SJCRH30 (cell line): ENCODE measurements around the gene TACO1. TPM values are rescaled to one million over a fixed set of nuclear protein-coding genes. Genes with fewer than 3 reads are reported as not detected.

Source experiments
- DNase-seq, 2 experiments: peaks; one replicate each; pipeline ENCODE4 v3.0.0-alpha.2; 2015 to 2020
- H3K27ac ChIP-seq: fragments of 250-450 bp; sonication (Bioruptor Pico); 2 replicates; pipeline ENCODE4 v1.5.1; 2020; ENCODE audit warnings: mild to moderate bottlenecking, moderate library complexity
- H3K27me3 ChIP-seq: fragments of 250-450 bp; sonication (Bioruptor Pico); 2 replicates; pipeline ENCODE4 v1.5.1; 2020; ENCODE audit warnings: mild to moderate bottlenecking, moderate library complexity
- H3K36me3 ChIP-seq: fragments of 250-450 bp; sonication (Bioruptor Pico); 2 replicates; pipeline ENCODE4 v1.5.1; 2020; ENCODE audit warnings: mild to moderate bottlenecking, moderate library complexity
- H3K4me1 ChIP-seq: fragments of 250-450 bp; sonication (Bioruptor Pico); 2 replicates; pipeline ENCODE4 v1.5.1; 2020; ENCODE audit warnings: mild to moderate bottlenecking, moderate library complexity
- H3K4me3 ChIP-seq: fragments of 250-450 bp; sonication (Bioruptor Pico); 2 replicates; pipeline ENCODE4 v1.5.1; 2020; ENCODE audit warnings: mild to moderate bottlenecking, moderate library complexity
- H3K9me3 ChIP-seq: fragments of 250-450 bp; sonication (Bioruptor Pico); replicated peaks from 2 replicates; pipeline ENCODE4 v1.5.1; 2020; ENCODE audit warnings: mild to moderate bottlenecking, moderate library complexity
- total RNA-seq: library from RNA; depleted of rRNA; stranded (reverse); fragments of >200 nt; shearing (Covaris generic); gene quantifications from 2 replicates; pipeline ENCODE4 v1.2.3, GENCODE V29; 2014; rRNA removed

TACO1 gene
- total RNA-seq, 1 experiment from 2014 or later = 18.2 TPM

DNA sequence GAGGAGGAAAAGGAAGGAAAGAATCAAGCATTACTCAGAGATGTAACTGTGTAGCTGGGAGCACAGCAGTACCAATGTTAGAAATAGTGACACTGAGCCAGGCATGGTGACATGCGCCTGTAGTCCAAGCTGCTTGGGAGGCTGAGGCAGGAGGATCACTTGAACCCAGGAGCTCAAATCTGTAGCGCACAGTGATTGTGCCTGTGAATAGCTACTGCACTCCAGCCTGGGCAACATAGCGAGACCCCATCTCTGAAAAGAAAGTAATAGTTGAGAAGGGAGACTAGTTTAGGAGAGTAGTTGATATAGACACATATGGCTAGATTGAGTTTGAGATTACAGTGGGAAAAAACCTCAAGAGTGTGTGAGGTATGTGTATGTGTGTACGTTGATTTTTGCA is 39.3 kb downstream of the TACO1 start:
- Histone ChIP-seq H3K27ac (no peak overlapping the region), H3K9me3 (no peaks in the 10 kb centered on the region), H3K27me3 (no peaks in the 10 kb centered on the region), H3K4me1 (no peaks in the 10 kb centered on the region), H3K36me3 (0 out of 2 replicates have a peak, but pooled peaks cover 3% of the 10 kb centered on the region), H3K4me3 (no peak overlapping the region)
- DNase-seq = no peak

DNA sequence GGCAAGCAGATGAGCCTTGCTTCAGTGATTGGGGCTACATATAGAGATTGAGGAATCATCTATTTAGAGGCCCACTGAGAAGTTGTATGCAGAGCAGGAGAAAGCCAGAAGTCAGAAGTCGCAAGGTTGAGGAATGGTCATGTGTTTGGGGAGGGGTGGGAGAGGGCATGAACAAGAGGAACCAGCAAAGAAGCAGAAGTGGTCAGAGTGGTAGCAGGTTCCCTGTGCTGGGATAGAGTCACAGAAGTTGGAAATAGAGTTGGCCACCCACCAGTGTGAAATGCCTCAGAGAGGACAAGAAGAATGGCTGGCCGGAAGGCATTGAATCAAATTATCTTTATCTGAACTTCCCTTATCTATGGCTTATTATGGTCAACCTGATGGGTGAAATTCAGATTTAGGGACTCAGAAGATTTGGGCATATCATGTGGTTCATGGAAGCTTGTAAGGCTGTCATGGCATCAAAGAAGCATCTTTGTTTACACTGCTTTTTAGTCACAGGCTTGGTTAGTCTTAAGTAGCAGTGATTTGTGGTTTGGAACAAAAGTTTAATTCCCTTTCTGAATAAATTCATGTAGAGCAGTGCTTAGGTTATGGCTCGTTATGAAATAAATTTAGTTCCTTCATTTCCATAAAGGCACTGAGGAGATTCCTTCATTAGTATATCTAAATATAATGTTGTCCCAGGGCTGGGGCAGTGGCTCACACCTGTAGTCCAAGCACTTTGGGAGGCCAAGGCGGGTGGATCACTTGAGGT is 41.2 kb downstream of the TACO1 start:
- H3K4me3 ChIP-seq = no peak overlapping the region
- H3K9me3 ChIP-seq = no peaks in the 10 kb centered on the region
- no peak overlapping the region for H3K27ac ChIP-seq
- peaks cover 2% of the 10 kb centered on the region; the same call in 1 of the 2 replicates for H3K4me1 ChIP-seq
- no peaks in the 10 kb centered on the region for H3K27me3 ChIP-seq
- DNase-seq = no peak
- 0 out of 2 replicates have a peak, but pooled peaks cover 3% of the 10 kb centered on the region for H3K36me3 ChIP-seq

DNA sequence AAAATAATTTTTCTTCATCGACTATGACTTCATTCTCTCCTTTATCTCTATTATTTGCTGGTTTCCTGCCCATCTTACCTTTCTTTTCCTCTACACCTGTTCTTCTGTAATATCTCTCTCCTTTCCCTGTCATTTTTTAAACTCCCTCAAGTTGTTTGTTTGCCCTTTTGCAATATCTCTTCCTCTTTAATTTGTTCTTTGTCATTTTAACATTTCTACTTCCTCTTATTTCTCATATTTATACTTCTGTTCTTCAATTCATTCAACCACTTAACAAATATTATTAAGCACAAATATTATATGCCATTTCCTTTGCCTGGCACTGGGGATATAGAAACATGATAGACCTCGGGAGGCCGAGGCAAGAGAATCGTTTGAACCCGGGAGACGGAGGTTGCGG is 44.2 kb downstream of the TACO1 start:
- Histone ChIP-seq H3K4me3 (no peak overlapping the region), H3K36me3 (no peaks in the 10 kb centered on the region), H3K27ac (no peak overlapping the region), H3K4me1 (peaks cover 12% of the 10 kb centered on the region; the same call in 1 of the 2 replicates), H3K9me3 (no peaks in the 10 kb centered on the region), H3K27me3 (no peaks in the 10 kb centered on the region)
- DNase-seq = no peak

DNA sequence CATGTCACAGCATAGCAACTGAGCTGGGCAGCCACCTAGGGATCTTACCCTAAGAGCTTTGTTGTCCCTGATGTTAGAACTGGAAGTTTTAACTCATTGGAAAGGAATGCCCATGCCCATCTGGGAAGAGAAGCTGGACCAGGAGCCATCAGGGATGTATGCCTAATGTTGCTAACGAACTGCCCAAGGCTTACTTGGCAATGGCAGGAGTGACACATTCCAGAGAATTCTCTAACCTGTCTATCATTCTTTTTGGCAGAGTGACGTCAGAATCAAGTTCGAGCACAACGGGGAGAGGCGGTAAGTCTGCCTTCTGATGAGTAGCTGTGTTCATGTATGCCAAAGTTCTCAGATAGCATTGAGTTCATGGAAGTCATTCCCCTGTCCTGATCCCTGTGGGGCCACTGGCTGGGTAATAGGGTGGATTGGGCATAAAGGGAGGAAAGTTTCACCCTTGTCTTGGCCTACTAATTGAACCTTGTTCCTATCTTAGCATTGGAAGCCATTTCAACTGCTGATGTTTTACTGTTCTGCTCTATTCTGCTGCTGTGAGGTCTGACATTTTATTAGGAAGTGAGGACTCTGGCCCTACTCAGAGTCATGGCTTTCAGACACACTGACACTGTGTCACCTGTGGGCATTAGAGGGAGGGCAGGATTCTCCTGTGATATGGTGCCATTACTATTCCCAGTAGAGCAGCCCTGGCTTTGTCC is 45.2 kb downstream of the TACO1 start:
- DNase-seq = no peak
- Histone ChIP-seq H3K27ac (no peak overlapping the region), H3K4me3 (no peak overlapping the region), H3K9me3 (no peaks in the 10 kb centered on the region), H3K4me1 (peaks cover 12% of the 10 kb centered on the region; the same call in 1 of the 2 replicates), H3K27me3 (no peaks in the 10 kb centered on the region), H3K36me3 (no peaks in the 10 kb centered on the region)

DNA sequence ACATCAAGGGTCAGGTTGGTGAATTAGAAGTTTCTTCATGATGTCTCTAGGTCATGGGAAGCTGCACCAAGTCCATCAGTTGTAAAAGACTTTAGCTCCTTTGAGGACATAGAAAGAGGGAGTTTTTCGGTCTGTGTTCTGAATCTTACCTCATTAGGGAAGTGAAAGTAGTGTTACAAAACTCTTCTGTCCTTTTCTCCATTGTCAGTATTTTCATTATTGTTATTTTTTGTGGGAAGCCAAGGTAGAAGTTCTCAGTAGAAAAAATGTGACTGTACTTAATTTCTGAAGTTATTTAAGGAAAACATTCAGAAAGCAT is 45.8 kb downstream of the TACO1 start:
- Histone ChIP-seq H3K4me3 (no peak overlapping the region), H3K9me3 (no peaks in the 10 kb centered on the region), H3K27me3 (no peaks in the 10 kb centered on the region), H3K4me1 (peaks cover 12% of the 10 kb centered on the region; the same call in 1 of the 2 replicates), H3K27ac (no peak overlapping the region), H3K36me3 (no peaks in the 10 kb centered on the region)
- no peak for DNase-seq

DNA sequence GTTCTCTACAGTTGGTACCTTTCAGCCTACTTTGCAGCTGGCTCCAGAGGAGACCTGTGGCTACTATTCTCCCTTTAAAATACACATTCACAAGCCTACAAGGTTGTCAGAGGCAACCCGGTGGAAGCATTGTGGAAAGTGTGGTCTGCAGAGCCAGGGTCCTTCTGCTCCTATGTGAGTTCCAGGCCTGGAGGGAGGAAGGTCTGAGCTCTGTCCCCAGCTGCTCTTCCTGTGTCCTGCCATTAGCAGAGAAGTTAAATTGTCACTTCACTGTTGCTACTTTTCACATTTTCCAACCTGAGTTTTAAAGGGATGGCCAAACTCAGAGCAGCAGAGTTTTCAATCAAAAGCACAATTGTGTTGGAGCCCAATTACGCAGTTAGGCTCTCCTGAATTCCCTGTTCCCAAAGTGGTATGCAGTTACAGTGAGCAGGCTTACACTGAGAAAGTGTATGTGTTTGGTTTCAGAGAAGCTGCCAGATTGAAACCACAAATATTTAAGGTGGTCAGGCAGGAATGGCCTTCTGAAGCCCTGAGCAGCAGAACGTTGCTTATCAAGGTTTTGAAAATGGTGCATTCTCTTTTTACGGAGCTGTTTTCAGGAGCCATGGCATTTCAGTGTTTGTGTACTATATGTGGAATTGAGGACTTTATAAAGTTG is 46.5 kb downstream of the TACO1 start:
- peak; percentile 27 to 38 for DNase-seq

DNA sequence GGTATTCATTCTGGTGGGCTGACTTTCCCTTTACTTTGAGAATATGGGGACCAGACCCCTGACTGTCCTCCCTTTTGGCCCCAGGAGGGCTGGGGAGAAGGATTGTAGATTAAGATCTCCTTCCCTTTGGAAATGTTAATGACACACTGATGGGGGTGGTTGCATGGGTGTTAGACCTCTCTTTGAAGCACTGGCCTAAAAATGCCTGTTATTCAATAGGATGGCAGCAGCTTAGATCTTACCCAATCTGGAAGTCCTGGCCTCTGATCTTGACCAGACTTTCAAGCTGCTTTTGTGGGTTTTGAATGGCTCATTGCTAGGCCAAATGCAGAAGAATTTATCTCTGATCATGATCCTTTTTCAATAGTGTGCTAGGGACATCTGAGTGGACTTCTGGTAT is 47.2 kb downstream of the TACO1 start:
- Histone ChIP-seq H3K4me3 (no peak overlapping the region), H3K4me1 (peaks cover 12% of the 10 kb centered on the region; the same call in 1 of the 2 replicates), H3K36me3 (peaks cover 4% of the 10 kb centered on the region; the same call in 1 of the 2 replicates), H3K27me3 (no peaks in the 10 kb centered on the region), H3K9me3 (no peaks in the 10 kb centered on the region), H3K27ac (peak overlapping the region; percentile 1; the same call in 1 of the 2 replicates)
- DNase-seq = peak in 1 of 2 experiments; percentile 4

More for the DNA sequence above, 46.5 kb downstream of the TACO1 start:
- H3K9me3 ChIP-seq = no peaks in the 10 kb centered on the region
- H3K4me3 ChIP-seq = no peak overlapping the region
- H3K27me3 ChIP-seq = no peaks in the 10 kb centered on the region
- no peaks in the 10 kb centered on the region for H3K36me3 ChIP-seq
- H3K4me1 ChIP-seq = peaks cover 12% of the 10 kb centered on the region; the same call in 1 of the 2 replicates
- peak overlapping the region; percentile 29; the same call in 1 of the 2 replicates for H3K27ac ChIP-seq

DNA sequence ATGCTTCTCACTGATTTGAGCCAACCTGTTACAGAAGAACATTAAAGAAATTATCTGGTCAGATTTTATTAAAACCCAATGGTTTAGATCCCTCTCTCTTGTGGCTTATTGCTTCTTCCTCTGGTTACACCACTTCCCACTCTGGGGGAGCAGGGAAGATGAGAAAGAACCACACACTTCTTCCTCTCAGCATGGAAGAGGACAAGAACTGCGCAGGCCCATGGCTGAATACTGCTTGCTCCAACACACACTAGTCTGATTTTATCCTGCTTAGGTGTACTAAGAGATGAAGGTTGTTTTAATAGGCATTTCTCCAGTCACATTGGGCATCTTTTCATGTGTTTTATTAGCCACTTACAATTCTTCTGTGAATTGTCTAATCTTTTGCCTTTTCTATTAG is 49.1 kb downstream of the TACO1 start:
- Histone ChIP-seq H3K27ac (no peak overlapping the region), H3K36me3 (peaks cover 10% of the 10 kb centered on the region), H3K9me3 (no peaks in the 10 kb centered on the region), H3K4me3 (no peak overlapping the region), H3K27me3 (no peaks in the 10 kb centered on the region), H3K4me1 (peaks cover 12% of the 10 kb centered on the region; the same call in 1 of the 2 replicates)
- DNase-seq = no peak

DNA sequence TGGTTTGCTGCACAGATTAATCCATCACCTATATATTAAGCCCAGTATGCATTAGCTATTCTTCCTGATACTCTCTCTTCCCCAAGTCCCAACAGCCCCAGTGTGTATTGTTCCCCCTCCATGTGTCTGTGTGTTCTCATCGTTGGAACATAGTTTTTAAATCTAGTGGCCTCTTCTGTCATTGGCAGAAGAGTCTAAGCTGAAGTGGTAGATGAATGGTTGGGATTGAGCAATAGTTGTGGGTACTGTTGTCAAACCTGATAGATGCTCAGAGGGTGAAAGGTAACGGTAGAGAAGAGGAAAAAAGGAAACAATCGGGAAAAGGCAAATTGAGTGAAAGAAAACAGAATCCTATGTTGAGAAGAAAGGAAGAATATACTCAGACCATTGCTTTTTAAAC is 51.4 kb downstream of the TACO1 start:
- no peaks in the 10 kb centered on the region for H3K9me3 ChIP-seq
- H3K36me3 ChIP-seq = peaks cover 10% of the 10 kb centered on the region
- H3K4me1 ChIP-seq = peaks cover 7% of the 10 kb centered on the region; the same call in 1 of the 2 replicates
- H3K27me3 ChIP-seq = no peaks in the 10 kb centered on the region
- no peak for DNase-seq
- no peak overlapping the region for H3K4me3 ChIP-seq
- no peak overlapping the region for H3K27ac ChIP-seq

DNA sequence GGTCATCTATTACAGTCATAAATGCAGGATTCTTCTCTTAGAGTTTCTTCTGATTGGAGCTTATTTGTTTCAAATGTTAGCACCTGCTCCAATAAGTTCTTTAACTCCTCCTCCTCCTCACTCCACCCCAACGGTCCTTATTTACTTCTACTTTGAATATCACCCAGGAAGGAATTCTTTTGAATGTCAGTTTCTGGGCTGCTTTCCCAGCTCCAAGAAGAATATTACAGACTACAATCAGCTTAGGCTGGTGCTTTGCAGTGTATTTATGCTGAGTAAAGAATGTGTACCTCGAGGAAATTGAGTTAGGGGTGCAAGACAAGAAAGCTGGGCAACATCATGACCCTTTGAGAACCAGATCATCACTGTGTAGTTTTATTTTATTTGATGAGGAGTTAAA is 52.4 kb downstream of the TACO1 start:
- Histone ChIP-seq H3K36me3 (peaks cover 10% of the 10 kb centered on the region), H3K4me1 (no peaks in the 10 kb centered on the region; the same call in 1 of the 2 replicates)

DNA sequence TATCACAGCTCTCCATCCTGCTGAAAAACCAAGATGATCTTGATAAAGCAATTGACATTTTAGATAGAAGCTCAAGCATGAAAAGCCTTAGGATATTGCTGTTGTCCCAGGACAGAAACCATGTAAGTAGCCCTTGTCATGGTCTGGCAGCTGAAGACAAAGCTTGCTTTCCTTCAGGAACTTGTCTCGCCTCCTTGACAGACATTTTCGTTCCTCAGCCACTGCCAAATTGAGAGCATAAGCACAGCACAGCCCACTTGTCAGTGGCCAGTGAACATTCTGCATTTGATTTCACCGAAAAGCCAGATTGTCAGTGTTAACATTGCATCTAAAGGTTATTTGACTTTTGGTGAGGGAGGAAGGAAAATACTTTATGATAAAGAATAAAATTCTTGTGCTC is 57.1 kb downstream of the TACO1 start:
- peaks cover 8% of the 10 kb centered on the region for H3K36me3 ChIP-seq
- H3K9me3 ChIP-seq = no peaks in the 10 kb centered on the region
- H3K27ac ChIP-seq = no peak overlapping the region
- no peak overlapping the region for H3K4me3 ChIP-seq
- no peaks in the 10 kb centered on the region for H3K4me1 ChIP-seq
- DNase-seq = no peak
- H3K27me3 ChIP-seq = no peaks in the 10 kb centered on the region

More for the DNA sequence above, 52.4 kb downstream of the TACO1 start:
- Histone ChIP-seq H3K9me3 (no peaks in the 10 kb centered on the region), H3K4me3 (no peak overlapping the region), H3K27me3 (no peaks in the 10 kb centered on the region), H3K27ac (no peak overlapping the region)
- no peak for DNase-seq

Other genes starting within 250 kb of the TACO1 start
- gene CYB561, start 154.6 kb upstream of the TACO1 start, total RNA-seq = not detected in 2 replicates
- gene ACE, start 123.8 kb upstream of the TACO1 start, total RNA-seq = 0.76 and 1.1 TPM in 2 replicates
- not detected in 2 replicates for gene KCNH6, start 77.5 kb upstream of the TACO1 start, total RNA-seq
- gene DCAF7, start 50.4 kb upstream of the TACO1 start, total RNA-seq = 53.9 and 55.4 TPM in 2 replicates
- gene MAP3K3, start 21.5 kb downstream of the TACO1 start, total RNA-seq = 24.2 and 25.9 TPM in 2 replicates
- 23.1 and 23.2 TPM in 2 replicates for gene LIMD2, start 99.2 kb downstream of the TACO1 start, total RNA-seq
- gene STRADA, start 140.9 kb downstream of the TACO1 start, total RNA-seq = 16.8 and 23.2 TPM in 2 replicates
- 49.8 and 54.9 TPM in 2 replicates for gene CCDC47, start 172.7 kb downstream of the TACO1 start, total RNA-seq
- 64.5 and 78.7 TPM in 2 replicates for gene DDX42, start 173.3 kb downstream of the TACO1 start, total RNA-seq
- gene PSMC5, start 226.5 kb downstream of the TACO1 start, total RNA-seq = 52.7 and 64.8 TPM in 2 replicates
- 34.9 and 35.1 TPM in 2 replicates for gene FTSJ3, start 226.8 kb downstream of the TACO1 start, total RNA-seq
- gene SMARCD2, start 241.8 kb downstream of the TACO1 start, total RNA-seq = 35.7 and 38.5 TPM in 2 replicates